H9 (cell line): ENCODE results near the gene GPR135. TPM values are rescaled to one million over a fixed set of nuclear protein-coding genes. Genes with fewer than 3 reads are reported as not detected.
"Not testable (repeated sequence)": the region's sequence is repeated elsewhere in the genome, so short reads cannot be mapped to it uniquely, and the experiment has no call there.

Source experiments
- DNase-seq: peaks from one replicate; pipeline ENCODE4 v3.0.0-alpha.2; 2017
- H2AFZ ChIP-seq: one replicate; pipeline ENCODE4 v1.6.1; 2013; ENCODE audit warnings: mild to moderate bottlenecking, low read length, control low read depth, moderate library complexity
- H2AK5ac ChIP-seq: 2 replicates; pipeline ENCODE4 v1.6.1; 2013; ENCODE audit warnings: low read length, control low read depth, mixed read lengths; ENCODE audit not compliant: insufficient read length
- H2BK120ac ChIP-seq: one replicate; pipeline ENCODE4 v1.6.1; 2013; ENCODE audit warnings: low read depth, mild to moderate bottlenecking, low read length, control low read depth, inconsistent platforms; ENCODE audit not compliant: poor library complexity, severe bottlenecking
- H2BK12ac ChIP-seq: 2 replicates; pipeline ENCODE4 v1.6.1; 2013; ENCODE audit warnings: low read length, control low read depth, mixed read lengths, low read depth; ENCODE audit not compliant: insufficient read length
- H2BK15ac ChIP-seq: 2 replicates; pipeline ENCODE4 v1.6.1; 2013; ENCODE audit warnings: low read depth, low read length, control low read depth
- H2BK20ac ChIP-seq: one replicate; pipeline ENCODE4 v1.6.1; 2013; ENCODE audit warnings: low read depth, mild to moderate bottlenecking, low read length, control low read depth, inconsistent platforms; ENCODE audit not compliant: poor library complexity, severe bottlenecking
- H2BK5ac ChIP-seq: 2 replicates; pipeline ENCODE4 v1.6.1; 2013; ENCODE audit warnings: low read length, control low read depth, mixed read lengths; ENCODE audit not compliant: insufficient read length
- H3K14ac ChIP-seq: 2 replicates; pipeline ENCODE4 v1.6.1; 2013; ENCODE audit warnings: low read length, control low read depth; ENCODE audit not compliant: insufficient read depth
- H3K18ac ChIP-seq: 2 replicates; pipeline ENCODE4 v1.6.1; 2013; ENCODE audit warnings: low read depth, mild to moderate bottlenecking, mixed read lengths, low read length, control low read depth; ENCODE audit not compliant: insufficient read length
- H3K23ac ChIP-seq: 2 replicates; pipeline ENCODE4 v1.6.1; 2013; ENCODE audit warnings: low read length, control low read depth, mixed read lengths, low read depth; ENCODE audit not compliant: insufficient read length
- H3K23me2 ChIP-seq: 2 replicates; pipeline ENCODE4 v1.6.1; 2013; ENCODE audit warnings: low read depth, mild to moderate bottlenecking, mixed read lengths, low read length, control low read depth; ENCODE audit not compliant: insufficient read length, poor library complexity, severe bottlenecking
- H3K27ac ChIP-seq: 2 replicates; pipeline ENCODE4 v1.5.1; 2013; ENCODE audit warnings: low read length, control low read depth, mixed read lengths, low read depth; ENCODE audit not compliant: insufficient read length
- H3K27me3 ChIP-seq: 2 replicates; pipeline ENCODE4 v1.6.1; 2013; ENCODE audit warnings: low read length, control low read depth, inconsistent platforms; ENCODE audit not compliant: insufficient read depth
- H3K4ac ChIP-seq: 2 replicates; pipeline ENCODE4 v1.6.1; 2013; ENCODE audit warnings: low read depth, mild to moderate bottlenecking, control low read depth, inconsistent platforms, low read length, moderate library complexity
- H3K4me1 ChIP-seq: 2 replicates; pipeline ENCODE4 v1.6.1; 2013; ENCODE audit warnings: low read length, control low read depth, inconsistent platforms; ENCODE audit not compliant: insufficient read depth
- H3K4me2 ChIP-seq: 2 replicates; pipeline ENCODE4 v1.6.1; 2013; ENCODE audit warnings: low read length, control low read depth, mixed read lengths; ENCODE audit not compliant: insufficient read length, insufficient read depth
- H3K56ac ChIP-seq: 2 replicates; pipeline ENCODE4 v1.6.1; 2013; ENCODE audit warnings: low read depth, mild to moderate bottlenecking, mixed read lengths, low read length, control low read depth; ENCODE audit not compliant: insufficient read length
- H3K79me1 ChIP-seq: 2 replicates; pipeline ENCODE4 v1.6.1; 2013; ENCODE audit warnings: low read depth, mild to moderate bottlenecking, moderate library complexity, low read length, control low read depth, inconsistent platforms; ENCODE audit not compliant: insufficient read depth, poor library complexity, severe bottlenecking
- H3K79me2 ChIP-seq: 2 replicates; pipeline ENCODE4 v1.6.1; 2013; ENCODE audit warnings: low read length, control low read depth, inconsistent platforms; ENCODE audit not compliant: insufficient read depth
- H3K9ac ChIP-seq: 2 replicates; pipeline ENCODE4 v1.6.1; 2013; ENCODE audit warnings: low read length, control low read depth, mixed read lengths; ENCODE audit not compliant: insufficient read length; ENCODE audit errors: extremely low read depth
- H3K9me3 ChIP-seq: one replicate; pipeline ENCODE4 v1.6.1; 2013; ENCODE audit warnings: low read depth, low read length, inconsistent platforms; ENCODE audit not compliant: control insufficient read depth
- H3T11ph ChIP-seq: one replicate; pipeline ENCODE4 v1.6.1; 2013; ENCODE audit warnings: mild to moderate bottlenecking, low read length, control low read depth, inconsistent platforms
- H4K20me1 ChIP-seq: one replicate; pipeline ENCODE4 v1.6.1; 2013; ENCODE audit not compliant: control insufficient read depth, insufficient read length, insufficient read depth
- H4K5ac ChIP-seq: 2 replicates; pipeline ENCODE4 v1.6.1; 2013; ENCODE audit warnings: low read depth, mild to moderate bottlenecking, mixed read lengths, low read length, control low read depth; ENCODE audit not compliant: insufficient read length
- H4K8ac ChIP-seq: replicated peaks from 2 replicates; pipeline ENCODE4 v1.6.1; 2013; ENCODE audit warnings: low read length, control low read depth, mixed read lengths, low read depth; ENCODE audit not compliant: insufficient read length
- H4K91ac ChIP-seq: 2 replicates; pipeline ENCODE4 v1.6.1; 2013; ENCODE audit warnings: low read depth, mild to moderate bottlenecking, moderate library complexity, mixed read lengths, low read length, control low read depth; ENCODE audit not compliant: insufficient read length
- H3K27ac Mint-ChIP-seq, 3 experiments: 2 replicates in 2 of 3; 3 replicates in 1 of 3; pipeline ENCODE4 v1.8.0; 2020 to 2021; ENCODE audit warnings: mixed read lengths in 3 of 3, mild to moderate bottlenecking in 1 of 3, moderate library complexity in 1 of 3
- H3K27me3 Mint-ChIP-seq: 2 replicates; pipeline ENCODE4 v1.8.0; 2021; ENCODE audit warnings: low read depth, mild to moderate bottlenecking, moderate library complexity, mixed read lengths
- H3K36me3 Mint-ChIP-seq, 3 experiments: 2 replicates in 2 of 3; 3 replicates in 1 of 3; pipeline ENCODE4 v1.8.0; 2020 to 2021; ENCODE audit warnings: low read depth in 3 of 3, mixed read lengths in 3 of 3; ENCODE audit not compliant: insufficient read depth in 1 of 3
- H3K4me1 Mint-ChIP-seq, 2 experiments: 2 replicates each; pipeline ENCODE4 v1.8.0; 2020; ENCODE audit warnings: mixed read lengths in 2 of 2
- H3K4me3 Mint-ChIP-seq, 2 experiments: 2 replicates in 1 of 2; 3 replicates in 1 of 2; pipeline ENCODE4 v1.8.0; 2020 to 2021; ENCODE audit warnings: mild to moderate bottlenecking in 2 of 2, mixed read lengths in 2 of 2, moderate library complexity in 1 of 2
- H3K9me3 Mint-ChIP-seq, 2 experiments: 2 replicates in 1 of 2; 3 replicates in 1 of 2; pipeline ENCODE4 v1.8.0; 2020; ENCODE audit warnings: mild to moderate bottlenecking in 2 of 2, mixed read lengths in 2 of 2, moderate library complexity in 1 of 2
- CTCF ChIP-seq: fragments of 200-600 bp; sonication (generic); conservative IDR thresholded peaks from 3 replicates; pipeline ENCODE4 v1.8.0; 2021; ENCODE audit warnings: antibody characterized with exemption, mild to moderate bottlenecking
- WGBS: extraction: QIAGEN DNeasy Blood & Tissue Kit; methylation state at CpG from one replicate; pipeline ENCODE4 v1.1.7; 2013; ENCODE audit warnings: missing lambda C conversion rate, low lambda C conversion rate, mixed read lengths; ENCODE audit not compliant: insufficient read length; ENCODE audit errors: extremely low coverage; 5-methylcytosine and 5-hydroxymethylcytosine counted together
- total RNA-seq: library from RNA; stranded (reverse); gene quantifications from 2 replicates; pipeline ENCODE4 v1.2.1, GENCODE V29; 2021

The GPR135 gene
- total RNA-seq, 1 experiment from 2014 or later, result 1.9 TPM

- no peaks in the 10 kb centered on the region for H3K27me3 ChIP-seq
- no peaks in the 10 kb centered on the region; a peak in 1 of 7 replicates for H3K36me3 Mint-ChIP-seq
- no peak overlapping the region for H4K8ac ChIP-seq
These were observed 14.5 kb downstream of the GPR135 start for GRCh38 chr14:59450716-59451115.

GRCh38 chr14:59448673-59449072 is 16.5 kb downstream of the GPR135 start:
- H3K23ac ChIP-seq, H3K4me2 ChIP-seq, H4K5ac ChIP-seq, H3K23me2 ChIP-seq, H3K18ac ChIP-seq, H2BK120ac ChIP-seq, H3K27me3 ChIP-seq, H3K4me1 ChIP-seq, H3K9me3 ChIP-seq, H2BK15ac ChIP-seq, H3K27me3 Mint-ChIP-seq, H3K36me3 Mint-ChIP-seq, H3K4ac ChIP-seq, H3K27ac ChIP-seq, H2AK5ac ChIP-seq, H3K27ac Mint-ChIP-seq, H3K9me3 Mint-ChIP-seq, H3K9ac ChIP-seq, H2BK20ac ChIP-seq, H4K20me1 ChIP-seq, H3T11ph ChIP-seq, H3K79me1 ChIP-seq, DNase-seq, H3K14ac ChIP-seq, H3K4me1 Mint-ChIP-seq, H4K91ac ChIP-seq, H4K8ac ChIP-seq, H2AFZ ChIP-seq, H3K56ac ChIP-seq, H3K4me3 Mint-ChIP-seq, H3K79me2 ChIP-seq, H2BK5ac ChIP-seq, H2BK12ac ChIP-seq: not testable (repeated sequence)
- WGBS, result no CpG with 5 or more reads among the region's 2 CpGs

More at GRCh38 chr14:59450716-59451115, 14.5 kb downstream of the GPR135 start:
- no peak overlapping the region for H2BK12ac ChIP-seq
- no peak overlapping the region for H3K27ac Mint-ChIP-seq
- no peak overlapping the region for H2BK20ac ChIP-seq
- no peaks in the 10 kb centered on the region for H4K20me1 ChIP-seq
- no peak overlapping the region for H3K4me2 ChIP-seq
- H3K4me1 Mint-ChIP-seq, result peaks cover 0 to 3% of the 10 kb centered on the region in 2 experiments; a peak in 1 of 4 replicates
- H3K18ac ChIP-seq, result no peak overlapping the region
- no peak overlapping the region for H3K4ac ChIP-seq
- no peak overlapping the region for H3K56ac ChIP-seq
- no peak overlapping the region for H3T11ph ChIP-seq
- H3K9ac ChIP-seq, result no peak overlapping the region
- no peak for TF ChIP-seq CTCF
- no peaks in the 10 kb centered on the region for H3K4me1 ChIP-seq
- no peak overlapping the region for H4K91ac ChIP-seq
- H2BK5ac ChIP-seq, result no peak overlapping the region
- H3K27ac ChIP-seq, result no peak overlapping the region
- H3K79me1 ChIP-seq, result no peaks in the 10 kb centered on the region
- no peaks in the 10 kb centered on the region for H3K9me3 Mint-ChIP-seq
- H3K14ac ChIP-seq, result no peak overlapping the region
- H2BK120ac ChIP-seq, result no peak overlapping the region
- WGBS, result no CpG with 5 or more reads among the region's 3 CpGs
- no peak overlapping the region for H3K23ac ChIP-seq
- no peak overlapping the region for H4K5ac ChIP-seq
- H2AFZ ChIP-seq, result no peak overlapping the region
- no peaks in the 10 kb centered on the region; the same call in 1 of the 2 replicates for H3K27me3 Mint-ChIP-seq
- no peak for DNase-seq
- no peaks in the 10 kb centered on the region for H3K9me3 ChIP-seq
- H3K79me2 ChIP-seq, result no peaks in the 10 kb centered on the region
- no peak overlapping the region for H3K4me3 Mint-ChIP-seq
- no peak overlapping the region for H2BK15ac ChIP-seq
- no peak overlapping the region for H2AK5ac ChIP-seq
- no peaks in the 10 kb centered on the region for H3K23me2 ChIP-seq
